Activated CD4-positive, alpha-beta T cell treated with anti-CD3 and anti-CD28 coated beads, Interleukin-2, amount 50 U/mL, for 4 hours (primary cell): ENCODE data around the gene OXCT2.
"Not testable (repeated sequence)": the region's sequence is repeated elsewhere in the genome, so short reads cannot be mapped to it uniquely, and the experiment has no call there.

Source experiments
- DNase-seq, 2 experiments: peaks; one replicate each; pipeline ENCODE4 v3.0.0-alpha.2; 2020

OXCT2 gene

DNA sequence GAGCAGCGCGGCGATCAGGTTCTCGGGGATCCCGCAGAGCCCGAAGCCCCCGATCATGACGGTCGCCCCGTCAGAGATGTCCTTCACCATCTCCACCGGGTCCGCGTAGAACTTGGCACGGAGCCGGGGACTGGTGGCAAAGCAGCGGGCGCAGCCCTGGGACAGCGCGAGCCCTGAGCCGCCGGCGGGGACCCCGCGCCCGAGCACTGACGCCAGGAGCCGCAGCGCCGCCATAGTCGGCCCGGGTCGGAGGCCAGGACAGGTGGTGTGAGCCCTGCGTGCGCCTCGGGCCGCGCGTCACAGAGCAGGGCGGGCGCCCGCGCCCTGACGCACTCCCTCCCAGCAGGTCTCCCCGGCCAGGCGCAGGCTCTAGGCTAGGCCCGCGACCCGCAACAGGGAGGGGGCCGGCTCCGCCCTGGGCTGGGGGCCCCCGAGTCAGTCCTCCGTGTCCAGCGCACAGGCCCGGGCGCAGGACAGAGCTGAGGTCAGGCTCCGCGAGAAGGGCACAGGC, at the start of gene OXCT2:
TSS of gene OXCT2 (minus strand) at position 327 of the 511 bp plus-strand sequence. CDS start at position 234, 93 bp downstream.
- DNase-seq: not testable (repeated sequence)

DNA sequence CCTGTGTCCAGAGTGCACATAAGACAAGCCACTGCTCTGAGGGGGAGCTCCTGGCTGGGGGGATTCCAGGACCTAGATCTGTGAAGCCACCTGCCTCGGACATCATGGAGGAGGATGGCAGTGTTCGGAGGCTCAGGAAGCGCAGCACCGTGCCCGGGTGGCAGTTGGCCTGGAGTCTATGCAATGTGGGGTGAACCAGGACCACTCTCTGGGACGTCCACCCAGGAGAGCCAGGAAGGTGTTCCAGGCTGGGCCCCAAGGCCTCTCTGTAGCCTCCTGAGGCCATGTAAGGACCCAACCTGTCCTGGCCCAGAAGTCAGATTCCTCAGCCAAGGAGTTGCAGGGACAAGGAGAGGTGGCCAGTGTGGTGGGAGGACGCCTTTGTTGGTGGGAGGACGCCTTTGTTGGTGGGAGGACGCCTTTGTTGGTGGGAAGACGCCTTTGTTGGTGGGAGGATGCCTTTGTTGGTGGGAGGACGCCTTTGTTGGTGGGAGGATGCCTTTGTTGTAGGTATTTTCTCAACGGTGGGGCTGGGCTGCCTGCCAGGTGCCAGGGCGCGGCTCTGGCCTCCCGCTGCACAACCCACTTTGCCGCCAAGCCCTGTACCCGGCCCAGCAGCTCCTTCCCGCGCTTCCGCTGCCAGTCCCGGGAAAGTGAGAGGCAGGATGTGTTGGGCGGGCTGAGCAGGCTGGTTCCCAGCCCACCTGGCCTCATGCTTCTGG, 48.1 kb upstream of the OXCT2 start:
- DNase-seq: no peak

GRCh38 chr1:39818482-39818881, 47.3 kb upstream of the OXCT2 start:
- no peak for DNase-seq

DNA sequence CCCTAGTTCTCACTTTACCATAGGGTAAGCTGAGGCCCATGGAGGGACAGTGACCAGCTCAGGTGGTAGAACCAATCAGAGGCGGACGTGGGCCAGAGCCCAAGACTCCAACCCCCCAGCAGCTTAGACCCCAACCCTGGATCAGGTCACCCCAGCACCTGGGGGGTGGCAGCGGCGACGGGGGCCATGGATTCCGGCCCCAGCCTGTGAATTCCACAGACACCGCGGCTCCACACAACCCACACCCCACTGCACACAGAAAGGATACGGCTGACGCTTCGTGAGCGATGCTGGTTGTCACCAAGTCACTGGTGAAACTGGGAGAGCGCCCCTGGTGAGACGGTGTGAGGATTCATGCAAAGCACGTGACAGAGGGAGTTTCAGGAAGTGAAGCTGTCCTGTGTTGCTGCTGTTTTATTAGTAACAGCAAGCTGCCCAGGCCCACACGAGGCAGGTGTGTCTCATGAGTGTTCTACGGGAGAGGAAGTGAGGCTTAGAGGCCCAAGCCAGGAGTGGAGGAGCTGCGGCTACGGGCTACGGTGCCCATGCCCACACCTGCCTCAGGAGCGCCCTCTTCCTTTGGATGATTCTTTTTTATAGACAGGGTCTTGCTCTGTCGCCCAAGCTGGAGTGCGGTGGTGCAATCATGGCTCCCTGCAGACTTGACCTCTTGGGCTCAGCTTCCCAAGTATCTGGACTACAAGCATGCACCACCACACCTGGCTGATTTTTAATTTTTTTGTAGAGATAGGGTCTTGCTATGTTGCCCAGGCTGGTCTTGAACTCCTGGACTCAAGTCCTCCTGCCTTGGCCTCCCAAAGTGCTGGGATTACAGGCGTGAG, 46.2 kb upstream of the OXCT2 start:
- DNase-seq: peak; percentile 66 to 69

GRCh38 chr1:39816415-39817090, 45.4 kb upstream of the OXCT2 start:
- DNase-seq: peak; percentile 53 to 58

GRCh38 chr1:39812913-39813312, 41.8 kb upstream of the OXCT2 start:
- no peak for DNase-seq

DNA sequence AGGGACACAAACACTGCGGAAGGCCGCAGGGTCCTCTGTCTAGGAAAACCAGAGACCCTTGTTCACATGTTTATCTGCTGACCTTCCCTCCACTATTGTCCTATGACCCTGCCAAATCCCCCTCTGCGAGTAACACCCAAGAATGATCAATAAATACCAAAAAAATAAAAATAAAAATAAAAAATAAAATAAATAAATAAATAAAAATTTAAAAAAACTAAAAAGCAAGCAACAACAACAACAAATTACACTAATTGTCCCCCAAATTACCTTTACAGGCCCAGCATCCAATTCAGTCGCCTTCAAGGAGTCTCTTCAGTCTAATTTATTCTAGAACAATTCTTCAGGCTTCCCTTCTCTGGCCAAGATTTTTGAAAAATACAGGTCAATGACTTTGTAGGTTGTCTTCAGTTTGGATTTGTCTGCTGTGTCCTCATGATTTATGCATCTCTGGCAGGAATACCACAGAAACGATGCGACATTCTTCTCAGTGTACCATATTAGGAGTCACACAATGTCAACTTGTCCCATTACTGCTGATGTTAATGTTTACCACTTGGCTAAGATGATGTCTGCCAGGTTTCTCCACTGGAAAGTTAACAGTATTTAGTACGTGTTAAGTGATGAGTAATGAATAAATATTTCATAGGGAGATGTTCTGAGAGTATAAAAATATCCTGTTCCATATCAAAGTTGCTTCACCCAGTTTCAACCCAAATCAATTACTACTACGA, 37.8 kb upstream of the OXCT2 start:
- no peak for DNase-seq

DNA sequence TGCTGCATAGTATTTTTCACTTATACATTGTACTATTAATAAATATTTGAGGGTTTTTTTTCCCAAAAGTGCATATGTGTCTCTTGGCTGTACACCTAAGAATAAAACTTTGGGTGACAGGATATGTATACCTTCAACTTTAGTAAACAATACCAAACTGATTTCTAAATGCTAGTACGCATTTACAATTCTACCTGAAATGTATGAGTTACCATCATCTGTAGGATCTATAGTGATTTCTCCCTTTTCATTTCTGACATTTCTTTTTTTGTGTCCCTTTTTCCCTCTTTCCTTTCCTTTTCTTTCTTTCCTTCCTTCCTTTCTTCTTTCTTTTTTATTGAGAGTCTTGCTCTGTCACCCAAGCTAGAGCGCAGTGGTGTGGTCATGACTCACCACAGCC, 34.2 kb upstream of the OXCT2 start:
- DNase-seq: no peak

DNA sequence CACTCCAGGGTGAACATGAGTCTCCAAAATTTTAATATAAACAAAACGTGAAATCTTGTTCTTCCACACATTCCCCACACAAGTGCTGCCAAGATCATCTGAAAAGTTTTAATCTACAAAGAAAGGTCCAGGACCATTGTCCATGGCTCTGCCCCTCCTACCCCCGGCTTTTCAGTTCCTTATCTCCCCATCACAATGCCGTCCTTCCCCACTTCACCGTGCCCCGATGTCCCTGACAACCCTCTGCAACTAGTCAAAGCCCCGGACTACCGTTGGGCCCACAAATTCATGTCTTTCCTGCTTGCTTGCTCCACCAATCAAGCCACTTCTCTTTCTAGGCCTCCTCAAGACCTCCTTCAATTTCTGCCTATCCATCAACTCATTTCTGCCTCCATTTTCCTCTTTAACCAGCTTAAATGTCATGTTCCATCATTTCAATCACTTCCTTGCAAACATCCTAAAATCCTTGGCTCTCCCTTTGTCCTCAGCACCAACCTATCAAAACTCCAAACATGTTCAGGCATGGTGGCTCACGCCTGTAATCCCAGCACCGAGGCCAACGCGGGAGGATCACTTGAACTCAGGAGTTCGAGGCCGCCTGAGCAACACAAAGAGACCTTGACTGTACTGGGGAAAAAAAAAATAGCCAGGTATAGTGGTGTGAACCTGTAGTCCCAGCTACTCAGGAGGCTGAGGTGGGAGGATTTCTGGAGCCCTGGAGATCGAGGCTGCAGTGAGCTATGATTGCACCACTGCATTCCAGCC, 31.5 kb upstream of the OXCT2 start:
- DNase-seq: no peak

DNA sequence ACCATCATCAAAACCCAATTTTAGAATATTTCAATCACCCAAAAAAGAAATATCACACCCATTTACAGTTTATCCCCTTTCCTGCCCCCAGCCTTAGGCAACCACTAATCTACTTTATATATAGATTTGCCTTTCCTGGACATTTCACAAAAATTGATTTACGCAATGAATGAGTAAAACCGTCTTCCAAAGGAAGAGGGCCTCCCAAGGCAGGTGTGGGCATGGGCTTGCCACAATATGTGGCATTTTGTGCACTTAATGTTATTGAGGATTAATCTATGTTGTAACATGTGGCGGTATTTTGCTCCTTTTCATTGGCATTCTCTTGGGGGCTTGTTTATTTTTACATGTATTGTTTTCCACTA, 29.3 kb upstream of the OXCT2 start:
- DNase-seq: no peak

DNA sequence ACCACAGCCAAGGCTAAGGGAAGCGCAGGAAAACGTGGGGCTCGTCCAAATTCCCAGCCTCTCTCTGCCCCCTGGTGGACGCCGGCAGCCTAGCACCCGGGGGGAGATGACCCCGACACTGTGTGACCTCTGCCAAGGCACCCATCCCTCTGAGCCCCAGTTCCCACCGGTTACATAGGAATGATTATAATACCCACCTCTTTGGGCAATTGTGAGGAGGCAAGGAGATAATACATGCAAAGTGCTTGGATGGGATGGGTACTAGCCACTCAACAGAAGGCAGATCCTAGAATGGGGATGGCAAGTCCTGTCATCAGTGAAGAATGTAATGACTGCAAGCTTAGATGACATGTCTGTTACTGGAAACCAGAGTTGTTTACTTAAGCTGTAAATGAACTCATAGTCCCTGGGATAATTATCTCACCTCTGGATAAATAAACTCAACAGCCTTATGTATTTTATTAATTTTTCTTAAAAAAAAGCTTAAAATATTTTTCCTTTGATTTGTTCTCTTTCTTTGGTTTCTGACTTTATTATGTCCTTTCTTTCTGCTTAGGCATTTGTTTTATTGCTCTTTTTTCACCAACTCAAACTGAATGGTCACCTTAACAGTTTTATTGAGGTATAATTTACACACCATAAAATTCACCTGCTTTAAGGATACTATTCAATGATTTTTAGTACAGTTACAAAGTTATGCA, 28.8 kb upstream of the OXCT2 start:
- DNase-seq: peak; percentile 63

DNA sequence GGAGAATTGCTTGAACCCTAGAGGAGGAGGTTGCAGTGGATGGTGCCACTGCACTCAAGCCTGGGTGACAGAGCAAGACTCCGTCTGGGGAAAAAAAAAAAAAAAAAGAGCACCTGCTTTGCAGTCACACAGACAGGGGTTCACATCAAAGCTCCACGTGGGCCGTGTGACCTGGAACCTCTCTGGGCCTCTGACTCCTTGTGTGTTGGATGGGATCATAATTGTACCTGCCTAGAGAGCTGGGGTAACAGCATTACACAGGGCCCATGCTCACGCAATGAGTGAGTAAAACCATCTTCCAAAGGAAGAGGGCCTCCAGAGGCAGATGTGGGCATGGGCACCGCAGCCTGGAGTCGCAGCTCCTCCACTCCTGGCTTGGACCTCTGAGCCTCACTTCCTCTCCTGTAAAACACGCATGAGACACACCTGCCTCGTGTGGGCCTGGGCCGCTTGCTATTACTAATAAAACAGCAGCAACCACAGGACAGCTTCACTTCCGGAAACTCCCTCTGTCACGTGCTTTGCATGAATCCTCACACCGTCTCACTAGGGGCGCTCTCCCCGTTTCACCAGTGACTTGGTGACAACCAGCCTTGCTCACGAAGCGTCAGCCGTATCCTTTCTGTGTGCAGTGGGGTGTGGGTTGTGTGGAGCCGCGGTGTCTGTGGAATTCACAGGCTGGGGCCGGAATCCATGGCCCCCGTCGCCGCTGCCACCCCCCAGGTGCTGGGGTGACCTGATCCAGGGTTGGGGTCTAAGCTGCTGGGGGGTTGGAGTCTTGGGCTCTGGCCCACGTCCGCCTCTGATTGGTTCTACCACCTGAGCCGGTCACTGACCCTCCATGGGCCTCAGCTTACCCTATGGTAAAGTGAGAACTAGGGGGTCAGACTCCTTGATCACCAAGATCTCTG, 28.0 kb upstream of the OXCT2 start:
- DNase-seq: peak; percentile 89 to 91

DNA sequence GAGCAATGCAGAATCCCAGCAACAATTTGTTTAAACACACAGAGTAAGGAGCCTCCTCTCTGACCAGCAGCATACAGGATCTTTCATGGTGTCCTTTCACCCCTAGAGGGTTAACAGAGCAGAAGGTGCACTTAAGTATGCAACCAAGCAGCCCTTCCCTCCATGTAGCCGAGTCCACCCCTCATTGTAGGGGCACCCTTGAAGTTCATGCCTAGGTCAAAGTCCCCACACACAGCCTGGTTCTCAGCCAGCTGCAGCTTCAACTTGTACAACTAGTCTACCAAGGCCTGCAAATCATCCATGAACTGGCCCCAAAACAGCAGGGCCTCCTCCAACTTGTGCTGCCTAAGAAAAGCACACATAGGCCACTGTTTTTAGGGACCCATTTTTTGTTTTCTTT, 24.5 kb upstream of the OXCT2 start:
- no peak for DNase-seq

- DNase-seq: no peak
Measured at GRCh38 chr1:39791838-39792237, 20.7 kb upstream of the OXCT2 start.

DNA sequence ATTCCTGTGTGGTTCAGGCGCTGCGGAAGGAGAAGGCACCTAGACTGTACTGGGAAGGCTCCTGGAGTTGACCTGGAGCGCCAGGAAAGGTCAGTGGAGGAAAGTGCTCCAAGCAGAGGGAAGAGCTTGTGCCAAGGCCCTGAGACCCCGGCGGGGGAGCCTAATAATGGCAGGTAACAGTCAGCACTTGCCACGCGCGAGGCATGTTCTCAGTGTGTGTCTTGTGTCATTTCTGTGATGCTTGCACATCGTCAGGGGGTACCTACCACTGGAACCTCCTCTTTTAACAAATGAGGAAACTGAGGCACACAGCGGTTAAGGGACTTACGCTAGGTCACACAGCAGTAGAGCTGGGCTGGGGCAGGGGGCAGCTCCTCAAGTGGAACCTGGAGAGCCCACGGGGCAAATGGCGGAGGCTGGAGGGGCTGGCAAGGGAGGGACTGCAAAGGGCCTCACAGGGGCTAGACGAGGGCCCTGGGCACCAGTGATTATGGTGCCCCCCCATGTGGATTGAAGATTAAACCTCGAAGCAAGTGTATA, 18.5 kb upstream of the OXCT2 start:
- DNase-seq: no peak

GRCh38 chr1:39788758-39789570, 17.8 kb upstream of the OXCT2 start, which contains the start of gene BMP8B:
Gene BMP8B, minus strand, starts transcription at chr1:39788865. Its CDS starts 380 bp downstream, at chr1:39788485.
- peak in 1 of 2 experiments; percentile 14 for DNase-seq

DNA sequence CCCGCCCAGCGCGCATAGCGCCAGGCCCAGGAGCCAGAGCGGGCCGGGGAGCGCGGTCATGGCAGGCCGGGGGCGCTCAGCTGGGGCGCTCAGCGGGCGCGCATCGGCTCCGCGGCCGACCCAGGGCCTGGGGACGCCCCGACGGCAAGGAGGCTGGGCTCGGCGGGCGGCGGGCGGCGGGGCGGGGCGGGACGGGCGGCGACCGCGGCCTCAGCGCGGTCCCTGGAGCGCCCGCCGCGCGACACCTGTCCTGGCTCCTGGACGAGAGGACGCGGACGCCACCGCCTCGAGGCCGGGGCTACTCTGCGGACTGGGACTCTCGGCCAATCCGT, 17.2 kb upstream of the OXCT2 start:
- DNase-seq: no peak

- not testable (repeated sequence) for DNase-seq
Measured at GRCh38 chr1:39787964-39788363, 16.8 kb upstream of the OXCT2 start.

DNA sequence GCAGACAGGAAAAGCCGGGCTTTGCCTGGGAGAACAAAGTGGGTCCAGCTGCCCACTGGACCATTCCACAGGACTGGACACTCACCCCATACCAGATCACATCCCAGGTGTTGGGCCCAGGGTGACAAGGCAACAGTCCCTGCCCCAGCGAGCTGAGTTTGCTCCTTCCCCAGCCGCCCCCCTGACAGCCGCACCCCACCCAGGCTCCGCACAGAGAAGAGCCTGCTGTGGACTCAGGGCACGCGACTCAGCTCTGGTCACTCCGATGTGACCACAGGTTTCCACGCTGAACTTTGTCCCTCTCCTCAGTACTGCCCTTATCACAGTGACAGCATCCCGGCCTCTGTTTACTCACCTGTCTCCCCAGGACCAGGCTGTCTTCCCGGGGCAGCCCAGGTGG, 16.3 kb upstream of the OXCT2 start:
- DNase-seq: no peak
